Endodermal cell (in vitro differentiated cells): ENCODE measurements around the gene ZNF765. TPM values are rescaled to one million over a fixed set of nuclear protein-coding genes. Genes with fewer than 3 reads are reported as not detected.
"Not testable (repeated sequence)": the region's sequence is repeated elsewhere in the genome, so short reads cannot be mapped to it uniquely, and the experiment has no call there.

Experiments used
- DNase-seq: peaks from one replicate; pipeline ENCODE4 v3.0.0-alpha.2; 2017
- H3K27ac ChIP-seq: 2 replicates; pipeline ENCODE4 v1.5.1; 2013; ENCODE audit warnings: mild to moderate bottlenecking, low read depth, low read length, moderate library complexity
- H3K27me3 ChIP-seq: 2 replicates; pipeline ENCODE4 v1.6.1; 2013; ENCODE audit warnings: mild to moderate bottlenecking, low read length, moderate library complexity; ENCODE audit not compliant: insufficient read depth, control insufficient read depth, poor library complexity, severe bottlenecking
- H3K36me3 ChIP-seq: 2 replicates; pipeline ENCODE4 v1.7.0; 2013; ENCODE audit warnings: mild to moderate bottlenecking, low read length, moderate library complexity; ENCODE audit not compliant: control insufficient read depth, insufficient read depth
- H3K4me1 ChIP-seq: one replicate; pipeline ENCODE4 v1.7.0; 2013; ENCODE audit warnings: low read length; ENCODE audit not compliant: control insufficient read depth, insufficient read depth
- H3K4me3 ChIP-seq: 2 replicates; pipeline ENCODE4 v1.5.1; 2013; ENCODE audit warnings: mild to moderate bottlenecking, low read length, moderate library complexity
- H3K9ac ChIP-seq: 2 replicates; pipeline ENCODE4 v1.6.1; 2013; ENCODE audit warnings: mild to moderate bottlenecking, low read length, moderate library complexity; ENCODE audit not compliant: poor library complexity, severe bottlenecking; ENCODE audit errors: extremely low read depth
- H3K9me3 ChIP-seq: 2 replicates; pipeline ENCODE4 v1.6.1; 2013; ENCODE audit warnings: mild to moderate bottlenecking, low read length, moderate library complexity; ENCODE audit not compliant: control insufficient read depth
- H3K27ac Mint-ChIP-seq: 2 replicates; pipeline ENCODE4 v1.8.0; 2020; ENCODE audit warnings: mixed read lengths
- H3K27me3 Mint-ChIP-seq: 2 replicates; pipeline ENCODE4 v1.8.0; 2021; ENCODE audit warnings: mild to moderate bottlenecking, mixed read lengths; ENCODE audit not compliant: insufficient read depth
- H3K36me3 Mint-ChIP-seq: 2 replicates; pipeline ENCODE4 v1.8.0; 2020; ENCODE audit warnings: low read depth, mixed read lengths
- H3K4me1 Mint-ChIP-seq: 2 replicates; pipeline ENCODE4 v1.8.0; 2020; ENCODE audit warnings: mixed read lengths
- H3K4me3 Mint-ChIP-seq: 2 replicates; pipeline ENCODE4 v1.8.0; 2020; ENCODE audit warnings: mild to moderate bottlenecking, moderate library complexity, mixed read lengths
- H3K9me3 Mint-ChIP-seq: 2 replicates; pipeline ENCODE4 v1.8.0; 2020; ENCODE audit warnings: mild to moderate bottlenecking, mixed read lengths
- CTCF ChIP-seq: fragments of 200-600 bp; sonication (generic); conservative IDR thresholded peaks from 2 replicates; pipeline ENCODE4 v1.5.0; 2021; ENCODE audit warnings: antibody characterized with exemption, mild to moderate bottlenecking
- WGBS, 2 experiments: methylation state at CpG; one replicate each; pipeline versions ENCODE4 v1.1.5 to v1.1.7; 2013; ENCODE audit warnings: missing lambda C conversion rate in 2 of 2, mixed read lengths in 1 of 2; ENCODE audit not compliant: insufficient coverage in 1 of 2, insufficient read length in 1 of 2; 5-methylcytosine and 5-hydroxymethylcytosine counted together
- total RNA-seq, 2 donors: library from RNA; stranded (reverse); fragmentation: NEBNext Ultra II Directional in 1 of 2; extraction: Animal tissue kit (Norgen Biotek cat#: 25700) in 1 of 2; gene quantifications; 2 replicates in 1 of 2; 3 replicates in 1 of 2; pipeline ENCODE4 v1.2.1, GENCODE V29; 2021

Gene ZNF765
- total RNA-seq, 2 donors from 2014 or later = 30.1 to 35.9 TPM

- Histone ChIP-seq H3K9ac (no peak overlapping the region), H3K27me3 (no peaks in the 10 kb centered on the region), H3K36me3 (peaks cover 72% of the 10 kb centered on the region), H3K4me1 (no peaks in the 10 kb centered on the region), H3K9me3 (peaks cover 86% of the 10 kb centered on the region), H3K4me3 (peak overlapping the region; percentile 64), H3K27ac (no peak overlapping the region)
- no peak for TF ChIP-seq CTCF
- Mint-ChIP-seq H3K27ac (no peak overlapping the region), H3K36me3 (peaks cover 82% of the 10 kb centered on the region), H3K9me3 (peaks cover 72% of the 10 kb centered on the region), H3K4me3 (no peak overlapping the region), H3K27me3 (no peaks in the 10 kb centered on the region), H3K4me1 (no peaks in the 10 kb centered on the region)
- WGBS, 2 experiments = 71 to 87% methylated on average over 2 to 7 of the region's 7 CpGs
- no peak for DNase-seq
Observed at GRCh38 chr19:53409505-53410204, 14.7 kb downstream of the ZNF765 start.

- H3K36me3 ChIP-seq, H3K27me3 ChIP-seq, H3K4me3 ChIP-seq, H3K9me3 Mint-ChIP-seq, H3K4me1 ChIP-seq, H3K9me3 ChIP-seq, H3K27me3 Mint-ChIP-seq: not testable (repeated sequence)
- DNase-seq = peak; percentile 46
- peak overlapping the region; percentile 36 for H3K4me3 Mint-ChIP-seq
- peak overlapping the region; percentile 34 for H3K27ac ChIP-seq
- H3K27ac Mint-ChIP-seq = peak overlapping the region; percentile 99
- 64 to 97% methylated on average over 3 to 11 of the region's 11 CpGs for WGBS, 2 experiments
- peaks cover 40% of the 10 kb centered on the region for H3K4me1 Mint-ChIP-seq
- H3K9ac ChIP-seq = peak overlapping the region; percentile 62
- H3K36me3 Mint-ChIP-seq = peaks cover 13% of the 10 kb centered on the region
Observed at GRCh38 chr19:53420520-53421315, 25.8 kb downstream of the ZNF765 start.

GRCh38 chr19:53422551-53422950, 27.6 kb downstream of the ZNF765 start:
- H3K27ac ChIP-seq = no peak overlapping the region
- H3K4me1 ChIP-seq = peaks cover 5% of the 10 kb centered on the region
- peak; percentile 47 for DNase-seq
- H3K9me3 Mint-ChIP-seq = no peaks in the 10 kb centered on the region
- H3K36me3 ChIP-seq = no peaks in the 10 kb centered on the region
- no peaks in the 10 kb centered on the region for H3K27me3 ChIP-seq
- H3K4me3 ChIP-seq = no peak overlapping the region
- peak overlapping the region; percentile 61 for H3K27ac Mint-ChIP-seq
- peak overlapping the region; percentile 42 for H3K4me3 Mint-ChIP-seq
- 89 to 100% methylated on average over 2 to 5 of the region's 5 CpGs for WGBS, 2 experiments
- H3K4me1 Mint-ChIP-seq = peaks cover 40% of the 10 kb centered on the region
- H3K9ac ChIP-seq = no peak overlapping the region
- no peak for TF ChIP-seq CTCF
- H3K9me3 ChIP-seq = peaks cover 1% of the 10 kb centered on the region
- peaks cover 9% of the 10 kb centered on the region for H3K36me3 Mint-ChIP-seq
- no peaks in the 10 kb centered on the region for H3K27me3 Mint-ChIP-seq

GRCh38 chr19:53423074-53423473, 28.1 kb downstream of the ZNF765 start:
- H3K27me3 ChIP-seq, H3K4me1 ChIP-seq, H3K9ac ChIP-seq, DNase-seq, H3K4me3 ChIP-seq, H3K36me3 Mint-ChIP-seq, H3K9me3 ChIP-seq, H3K9me3 Mint-ChIP-seq, H3K27ac Mint-ChIP-seq, H3K36me3 ChIP-seq, H3K27me3 Mint-ChIP-seq, H3K27ac ChIP-seq: not testable (repeated sequence)
- 60% methylated on average over 4 of the region's 13 CpGs; no CpG with 5 or more reads in 1 of the 2 experiments for WGBS, 2 experiments
- Mint-ChIP-seq H3K4me3 (peak overlapping the region; percentile 42), H3K4me1 (peaks cover 40% of the 10 kb centered on the region)
